ENCODE results near the gene IL17REL. TPM values are rescaled to one million over a fixed set of nuclear protein-coding genes. Genes with fewer than 3 reads are reported as not detected.

The IL17REL gene
- not detected for total RNA-seq
- long read RNA-seq, result 0 reads

GRCh38 chr22:50012211-50013181 is at the start of gene IL17REL:
Gene IL17REL (minus strand): TSS chr22:50012765. CDS start chr22:50012646, 119 bp downstream.
- no peaks in the 10 kb centered on the region for H3K36me3 ChIP-seq
- no peak within 1 kb of the TSS for H3K27ac ChIP-seq
- peak; percentile 4 for TF ChIP-seq CTCF (IDR thresholded peaks at IDR 0.05)
- peak; percentile 57 for DNase-seq
- no peak within 1 kb of the TSS for H3K4me3 ChIP-seq
- no peaks in the 10 kb centered on the region for H3K9me3 ChIP-seq
- intact Hi-C loops (cut with DNase I), result no loop called here
- peaks cover 72% of the 10 kb centered on the region for H3K27me3 ChIP-seq
- H3K4me1 ChIP-seq, result peaks cover 6% of the 10 kb centered on the region
- ATAC-seq, result no peak

- ATAC-seq (no peak), DNase-seq (no peak)
- Histone ChIP-seq H3K9me3 (no peaks in the 10 kb centered on the region), H3K4me1 (peaks cover 6% of the 10 kb centered on the region), H3K27me3 (peaks cover 17% of the 10 kb centered on the region), H3K36me3 (no peaks in the 10 kb centered on the region), H3K4me3 (no peak overlapping the region), H3K27ac (no peak overlapping the region)
- intact Hi-C loops (cut with DNase I), result no loop called here
- TF ChIP-seq CTCF (IDR thresholded peaks at IDR 0.05), result no peak
Measured at GRCh38 chr22:50061824-50062355, 49.3 kb upstream of the IL17REL start.

GRCh38 chr22:50061141-50061823 is 48.7 kb upstream of the IL17REL start:
- TF ChIP-seq CTCF (IDR thresholded peaks at IDR 0.05), result no peak
- Histone ChIP-seq H3K36me3 (no peaks in the 10 kb centered on the region), H3K9me3 (no peaks in the 10 kb centered on the region), H3K27ac (no peak overlapping the region), H3K4me3 (no peak overlapping the region), H3K27me3 (peaks cover 17% of the 10 kb centered on the region), H3K4me1 (peaks cover 6% of the 10 kb centered on the region)
- peak; percentile 35 for ATAC-seq
- intact Hi-C loops (cut with DNase I), result no loop called here
- no peak for DNase-seq

- peak; percentile 44 for ATAC-seq
- Histone ChIP-seq H3K4me3 (no peak overlapping the region), H3K27ac (no peak overlapping the region), H3K4me1 (peaks cover 6% of the 10 kb centered on the region), H3K27me3 (peaks cover 17% of the 10 kb centered on the region), H3K36me3 (no peaks in the 10 kb centered on the region), H3K9me3 (no peaks in the 10 kb centered on the region)
- intact Hi-C loops (cut with DNase I), result no loop called here
- no peak for DNase-seq
- no peak for TF ChIP-seq CTCF (IDR thresholded peaks at IDR 0.05)
Measured at GRCh38 chr22:50060441-50061140, 48.0 kb upstream of the IL17REL start.

GRCh38 chr22:50059881-50060262 is 47.3 kb upstream of the IL17REL start:
- no peak for ATAC-seq

More at GRCh38 chr22:50059881-50060262, 47.3 kb upstream of the IL17REL start:
- H3K27me3 ChIP-seq, result peaks cover 17% of the 10 kb centered on the region
- H3K36me3 ChIP-seq, result no peaks in the 10 kb centered on the region
- no peak overlapping the region for H3K27ac ChIP-seq
- DNase-seq, result no peak
- H3K4me3 ChIP-seq, result no peak overlapping the region
- no peak for TF ChIP-seq CTCF (IDR thresholded peaks at IDR 0.05)
- peaks cover 6% of the 10 kb centered on the region for H3K4me1 ChIP-seq
- intact Hi-C loops (cut with DNase I), result no loop called here
- H3K9me3 ChIP-seq, result no peaks in the 10 kb centered on the region
